CD4-positive, alpha-beta T cell (primary cell): ENCODE measurements around the gene C2orf42. TPM values are rescaled to one million over a fixed set of nuclear protein-coding genes. Genes with fewer than 3 reads are reported as not detected.

Experiments used
- ATAC-seq: fragments of 200-7000 bp; cut with Tn5 transposase; one replicate; pipeline ENCODE4 v1.10.0; 2022; ENCODE audit warnings: mild to moderate bottlenecking; ENCODE audit not compliant: poor library complexity
- CTCF ChIA-PET: fragments of 350-600 bp; sonication (Branson Sonifier 250); formaldehyde crosslinking; loops from one replicate; lab custom pipeline; 2021; ENCODE audit warnings: antibody characterized with exemption, inconsistent platforms; lab: Charles Lee
- POLR2A ChIA-PET: fragments of 350-600 bp; sonication (Branson Sonifier 250); formaldehyde crosslinking; loops from one replicate; lab custom pipeline; 2021; ENCODE audit warnings: antibody characterized with exemption, inconsistent platforms; lab: Charles Lee
- DNase-seq, 14 experiments: peaks; one replicate each; pipeline ENCODE4 v3.0.0-alpha.2; 2013 to 2020; ENCODE audit warnings: mixed read lengths in 2 of 14
- H3K27ac ChIP-seq, 2 donors: one replicate each; pipeline versions ENCODE4 v1.5.1 to v1.7.0; 2013; ENCODE audit warnings: low read length in 2 of 2, low read depth in 1 of 2, mild to moderate bottlenecking in 1 of 2
- H3K27me3 ChIP-seq, 2 experiments: 1 replicate in 1 of 2; 2 replicates in 1 of 2; pipeline versions ENCODE4 v1.6.1 to v1.7.0; 2013; ENCODE audit warnings: low read length in 2 of 2, control low read depth in 1 of 2, mild to moderate bottlenecking in 1 of 2, moderate library complexity in 1 of 2; ENCODE audit not compliant: insufficient read depth in 2 of 2, control insufficient read depth in 1 of 2
- H3K36me3 ChIP-seq: one replicate; pipeline ENCODE4 v1.6.1; 2013; ENCODE audit warnings: low read length, control low read depth; ENCODE audit not compliant: insufficient read depth
- H3K4me1 ChIP-seq: one replicate; pipeline ENCODE4 v1.6.1; 2013; ENCODE audit warnings: low read length, control low read depth; ENCODE audit not compliant: insufficient read depth
- H3K4me3 ChIP-seq: one replicate; pipeline ENCODE4 v1.5.1; 2013; ENCODE audit warnings: mild to moderate bottlenecking, low read length, moderate library complexity
- H3K9me3 ChIP-seq, 2 experiments: 1 replicate in 1 of 2; 2 replicates in 1 of 2; pipeline versions ENCODE4 v1.6.1 to v1.7.0; 2013; ENCODE audit warnings: low read length in 2 of 2, mild to moderate bottlenecking in 2 of 2, control low read depth in 1 of 2, moderate library complexity in 1 of 2; ENCODE audit not compliant: control insufficient read depth in 1 of 2, insufficient read depth in 1 of 2
- H3K27ac Mint-ChIP-seq: one replicate; pipeline ENCODE4 v1.8.0; 2020; ENCODE audit warnings: mixed read lengths
- H3K27me3 Mint-ChIP-seq: one replicate; pipeline ENCODE4 v1.8.0; 2021; ENCODE audit warnings: mixed read lengths
- H3K36me3 Mint-ChIP-seq: one replicate; pipeline ENCODE4 v1.8.0; 2021; ENCODE audit warnings: low read depth, mixed read lengths
- H3K4me1 Mint-ChIP-seq: one replicate; pipeline ENCODE4 v1.8.0; 2021; ENCODE audit warnings: low read depth, mixed read lengths
- H3K4me3 Mint-ChIP-seq: one replicate; pipeline ENCODE4 v1.8.0; 2020; ENCODE audit warnings: mild to moderate bottlenecking, mixed read lengths
- H3K9me3 Mint-ChIP-seq: one replicate; pipeline ENCODE4 v1.8.0; 2020; ENCODE audit warnings: mixed read lengths
- intact Hi-C, 2 experiments: fragments of 100-400 bp; cut with DNase I in 1 of 2; cut with micrococcal nuclease in 1 of 2; formaldehyde crosslinking; loops; one replicate each; pipeline versions ENCODE4 v1.15.1 to v1.9.0; 2023 to 2025; cut with DNase I, micrococcal nuclease
- total RNA-seq, 174 experiments: library from RNA in 2 of 174; stranded (reverse) in 2 of 174; gene quantifications; one replicate each; pipeline ENCODE4 v1.2.3 and lab custom pipeline; 2021 to 2026
- TF ChIP-seq, protein P1 (sequence below): fragments of 200-600 bp; IDR thresholded peaks from one replicate; pipeline ENCODE4 v1.8.0; 2022; ENCODE audit warnings: antibody characterized with exemption, mild to moderate bottlenecking

C2orf42 gene
- total RNA-seq, 2 experiments from 2014 or later = 16.9 to 18.4 TPM

DNA sequence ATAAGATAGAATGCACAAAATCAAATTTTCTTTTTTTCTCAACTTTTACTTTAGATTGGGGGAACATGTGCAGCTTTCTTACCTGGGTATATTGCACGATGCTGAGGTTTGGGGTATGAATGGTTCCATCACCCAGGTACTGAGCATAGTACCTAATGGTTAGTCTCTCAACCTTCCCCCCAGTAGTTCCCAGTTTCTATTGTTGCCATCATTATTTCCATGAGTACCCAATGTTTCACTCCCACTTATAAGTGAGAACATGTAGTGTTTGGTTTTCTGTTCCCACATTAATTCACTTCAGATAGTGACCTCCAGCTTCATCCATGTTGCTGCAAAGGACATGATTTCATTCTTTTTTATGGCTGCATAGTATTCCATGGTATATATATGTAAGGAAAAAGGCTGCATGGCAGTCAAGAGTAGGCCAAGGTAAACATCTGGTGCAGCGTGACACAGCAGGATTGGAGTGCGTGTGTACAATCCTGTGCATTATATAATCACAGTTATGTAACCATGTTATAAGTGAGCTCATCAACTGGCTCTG is 10.5 kb upstream of the C2orf42 start:
- Histone ChIP-seq H3K4me1 (no peaks in the 10 kb centered on the region), H3K36me3 (no peaks in the 10 kb centered on the region), H3K4me3 (no peak overlapping the region), H3K9me3 (no peaks in the 10 kb centered on the region), H3K27ac (no peak overlapping the region), H3K27me3 (no peaks in the 10 kb centered on the region)
- no peak for ATAC-seq
- H3K9me3 Mint-ChIP-seq = no peaks in the 10 kb centered on the region
- no peak overlapping the region for H3K27ac Mint-ChIP-seq
- H3K36me3 Mint-ChIP-seq = no peaks in the 10 kb centered on the region
- no peak for DNase-seq
- TF ChIP-seq, protein P1, sequence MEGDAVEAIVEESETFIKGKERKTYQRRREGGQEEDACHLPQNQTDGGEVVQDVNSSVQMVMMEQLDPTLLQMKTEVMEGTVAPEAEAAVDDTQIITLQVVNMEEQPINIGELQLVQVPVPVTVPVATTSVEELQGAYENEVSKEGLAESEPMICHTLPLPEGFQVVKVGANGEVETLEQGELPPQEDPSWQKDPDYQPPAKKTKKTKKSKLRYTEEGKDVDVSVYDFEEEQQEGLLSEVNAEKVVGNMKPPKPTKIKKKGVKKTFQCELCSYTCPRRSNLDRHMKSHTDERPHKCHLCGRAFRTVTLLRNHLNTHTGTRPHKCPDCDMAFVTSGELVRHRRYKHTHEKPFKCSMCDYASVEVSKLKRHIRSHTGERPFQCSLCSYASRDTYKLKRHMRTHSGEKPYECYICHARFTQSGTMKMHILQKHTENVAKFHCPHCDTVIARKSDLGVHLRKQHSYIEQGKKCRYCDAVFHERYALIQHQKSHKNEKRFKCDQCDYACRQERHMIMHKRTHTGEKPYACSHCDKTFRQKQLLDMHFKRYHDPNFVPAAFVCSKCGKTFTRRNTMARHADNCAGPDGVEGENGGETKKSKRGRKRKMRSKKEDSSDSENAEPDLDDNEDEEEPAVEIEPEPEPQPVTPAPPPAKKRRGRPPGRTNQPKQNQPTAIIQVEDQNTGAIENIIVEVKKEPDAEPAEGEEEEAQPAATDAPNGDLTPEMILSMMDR = no peak
- H3K4me3 Mint-ChIP-seq = no peak overlapping the region
- no peaks in the 10 kb centered on the region for H3K4me1 Mint-ChIP-seq
- POLR2A ChIA-PET = interaction anchor here (0.6 to 1.5 kb wide), 2 partner anchors 10 to 648 kb away, joined by 3 to 5 read pairs; partner anchors contain the start of gene C2orf42
- no peaks in the 10 kb centered on the region for H3K27me3 Mint-ChIP-seq
- intact Hi-C loops = no loop called here
- CTCF ChIA-PET = interaction anchor here (0.7 kb wide), 1 partner anchor 638 kb away, joined by 3 read pairs; no protein-coding TSS in a partner anchor

DNA sequence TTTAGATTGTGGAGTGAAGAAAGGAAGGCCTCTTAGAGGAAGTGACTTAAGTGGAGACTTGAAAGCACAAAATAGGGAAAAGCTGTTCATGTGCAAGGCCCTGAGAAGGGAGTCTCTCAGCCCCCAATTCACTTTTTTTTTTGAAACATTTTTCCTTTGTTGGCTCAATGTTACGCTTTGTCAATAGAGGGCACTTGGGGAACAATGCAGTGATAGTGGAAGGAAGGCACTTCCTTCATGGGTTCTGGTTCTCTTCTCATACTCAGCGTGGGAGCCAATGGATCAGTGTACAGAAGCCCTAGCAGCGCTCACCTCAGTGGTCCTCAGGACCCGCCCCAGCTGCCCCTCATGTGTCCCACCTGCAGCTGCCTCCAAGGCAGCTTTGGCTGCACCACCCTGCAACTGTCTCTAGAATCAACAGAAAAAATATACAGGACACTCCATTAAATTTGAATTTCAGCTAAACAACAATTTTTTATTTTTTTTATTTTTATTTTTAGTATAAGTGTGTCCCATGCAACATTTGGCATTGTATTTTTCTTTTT is 8.6 kb upstream of the C2orf42 start:
- no peaks in the 10 kb centered on the region for H3K9me3 Mint-ChIP-seq
- no peaks in the 10 kb centered on the region for H3K36me3 Mint-ChIP-seq
- no peaks in the 10 kb centered on the region for H3K27me3 Mint-ChIP-seq
- H3K27ac Mint-ChIP-seq = no peak overlapping the region
- H3K27me3 ChIP-seq = no peaks in the 10 kb centered on the region
- H3K27ac ChIP-seq = no peak overlapping the region
- no peak overlapping the region for H3K4me3 Mint-ChIP-seq
- DNase-seq (no peak), ATAC-seq (no peak)
- H3K4me1 Mint-ChIP-seq = no peaks in the 10 kb centered on the region
- TF ChIP-seq, protein P1 = no peak
- intact Hi-C loops = no loop called here
- ChIA-PET CTCF (no interaction called here), POLR2A (interaction anchor here (0.6 to 1.4 kb wide), 3 partner anchors 9 to 110 kb away, joined by 3 to 4 read pairs (median 3); partner anchors contain the start of gene C2orf42)
- no peaks in the 10 kb centered on the region for H3K36me3 ChIP-seq
- H3K4me3 ChIP-seq = no peak overlapping the region
- no peaks in the 10 kb centered on the region for H3K9me3 ChIP-seq
- no peaks in the 10 kb centered on the region for H3K4me1 ChIP-seq

DNA sequence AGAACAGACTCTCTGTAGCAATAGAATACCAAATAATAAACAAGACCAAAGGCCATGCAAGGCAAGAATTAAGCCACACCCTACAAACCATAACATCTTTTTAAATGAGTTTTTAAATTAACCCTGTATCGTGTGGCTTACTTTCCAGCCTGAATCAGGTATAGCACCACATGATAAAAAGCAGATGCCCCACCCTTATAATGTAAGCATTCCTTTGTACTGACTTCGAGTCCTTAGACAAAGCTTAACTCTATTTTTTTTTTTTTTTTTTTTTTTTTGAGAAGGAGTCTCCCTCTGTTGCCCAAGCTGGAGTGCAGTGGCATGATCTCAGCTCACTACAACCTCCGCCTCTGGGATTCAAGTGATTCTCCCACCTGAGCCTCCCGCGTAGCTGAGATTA is 1.7 kb upstream of the C2orf42 start:
- Histone ChIP-seq H3K4me3 (no peak overlapping the region), H3K4me1 (peaks cover 7% of the 10 kb centered on the region), H3K27ac (no peak overlapping the region), H3K27me3 (no peaks in the 10 kb centered on the region), H3K9me3 (no peaks in the 10 kb centered on the region), H3K36me3 (peaks cover 2% of the 10 kb centered on the region)
- intact Hi-C loops = loop anchor here (5.0 kb wide), 2 partner anchors 105 to 110 kb away; partner anchors contain the start of genes FAM136A (in 1 of the 2) and PCBP1 (in 1 of the 2)
- Mint-ChIP-seq H3K4me1 (peaks cover 12% of the 10 kb centered on the region), H3K4me3 (peak overlapping the region; percentile 18), H3K27ac (no peak overlapping the region), H3K36me3 (peaks cover 10% of the 10 kb centered on the region), H3K27me3 (no peaks in the 10 kb centered on the region), H3K9me3 (no peaks in the 10 kb centered on the region)
- POLR2A ChIA-PET = interaction anchor here (0.9 to 2.7 kb wide), 5 partner anchors 25 to 107 kb away, joined by 3 to 47 read pairs (median 26); partner anchors contain the start of genes PCBP1 and SNRPG
- TF ChIP-seq, protein P1 = no peak
- CTCF ChIA-PET = interaction anchor here (0.7 to 2.9 kb wide), 4 partner anchors 9 to 107 kb away, joined by 3 to 11 read pairs (median 5); no protein-coding TSS in a partner anchor
- no peak for DNase-seq
- no peak for ATAC-seq
